T-helper 17 cell (primary cell): ENCODE data around the gene GUCY2D. TPM values are rescaled to one million over a fixed set of nuclear protein-coding genes. Genes with fewer than 3 reads are reported as not detected.
A peak's percentile ranks its signal among the peaks of the same experiment; 100 is the strongest.

Experiments
- ATAC-seq: fragments of 150-1000 bp; cut with Tn5 transposase; 2 replicates; pipeline ENCODE4 v1.10.0; 2021; ENCODE audit warnings: mild to moderate bottlenecking, moderate library complexity
- DNase-seq, 3 donors: peaks; one replicate each; pipeline versions ENCODE4 v3.0.0 to v3.0.0-alpha.2; 2020 to 2021
- H3K9me3 ChIP-seq: one replicate; pipeline ENCODE4 v1.7.0; 2013; ENCODE audit warnings: low read length, mild to moderate bottlenecking; ENCODE audit not compliant: control insufficient read depth, poor library complexity, severe bottlenecking
- H3K27ac Mint-ChIP-seq: one replicate; pipeline ENCODE4 v1.8.0; 2022; ENCODE audit warnings: mild to moderate bottlenecking, moderate library complexity, mixed read lengths
- H3K27me3 Mint-ChIP-seq: one replicate; pipeline ENCODE4 v1.8.0; 2022; ENCODE audit warnings: mixed read lengths
- H3K36me3 Mint-ChIP-seq: one replicate; pipeline ENCODE4 v1.8.0; 2022; ENCODE audit warnings: low read depth, mixed read lengths
- H3K4me1 Mint-ChIP-seq: one replicate; pipeline ENCODE4 v1.8.0; 2022; ENCODE audit warnings: mild to moderate bottlenecking, mixed read lengths
- H3K4me3 Mint-ChIP-seq: one replicate; pipeline ENCODE4 v1.8.0; 2022; ENCODE audit warnings: mild to moderate bottlenecking, moderate library complexity, mixed read lengths
- total RNA-seq, 4 donors: library from RNA in 2 of 4; stranded (reverse) in 2 of 4; gene quantifications; one replicate each; pipeline ENCODE4 v1.2.3 and lab custom pipeline; 2022 to 2026

Gene GUCY2D
- total RNA-seq, 2 donors from 2014 or later: 0.08 TPM; not detected in 1

DNA sequence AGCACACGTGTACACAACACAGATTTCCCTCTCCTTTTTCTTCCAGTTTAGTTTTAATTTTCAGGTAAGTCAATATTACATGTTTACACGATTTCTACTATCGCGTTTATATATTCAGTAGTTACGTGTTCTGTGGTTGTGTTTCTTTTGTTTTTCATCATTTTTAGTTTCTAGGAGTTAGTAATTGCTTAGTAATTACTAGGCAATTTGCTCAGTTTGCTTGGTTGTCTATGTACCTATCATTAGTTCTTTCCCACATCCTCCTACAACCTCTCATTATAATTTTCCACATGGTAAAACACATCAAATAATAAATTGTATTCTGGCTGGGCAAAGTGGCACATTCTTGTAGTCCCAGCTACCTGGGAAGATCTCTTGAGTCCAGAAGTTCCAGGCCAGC, 24.6 kb upstream of the GUCY2D start:
- H3K27ac Mint-ChIP-seq: no peak overlapping the region
- peaks cover 2% of the 10 kb centered on the region for H3K36me3 Mint-ChIP-seq
- DNase-seq: no peak
- H3K4me3 Mint-ChIP-seq: no peak overlapping the region
- H3K4me1 Mint-ChIP-seq: no peaks in the 10 kb centered on the region
- peaks cover 28% of the 10 kb centered on the region for H3K27me3 Mint-ChIP-seq
- H3K9me3 ChIP-seq: no peaks in the 10 kb centered on the region
- no peak for ATAC-seq

DNA sequence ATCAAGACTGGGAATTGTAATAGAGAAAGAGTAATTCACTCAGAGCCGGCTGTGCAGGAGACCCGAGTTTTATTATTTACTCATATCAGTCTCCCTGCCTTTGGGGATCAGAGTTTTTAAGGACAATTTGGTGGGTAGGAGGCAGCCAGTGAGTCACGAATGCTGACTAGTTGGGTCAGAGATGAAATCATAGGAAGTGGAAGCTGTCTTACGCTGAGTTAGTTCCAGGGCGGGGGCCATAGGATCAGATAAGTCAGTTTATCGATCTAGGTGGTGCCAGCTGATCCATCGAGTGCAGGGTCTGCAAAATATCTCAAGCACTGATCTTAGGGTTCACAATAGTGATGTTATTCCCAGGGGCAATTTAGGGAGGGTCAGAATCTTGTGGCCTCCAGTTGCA, 20.2 kb upstream of the GUCY2D start:
- H3K9me3 ChIP-seq: no peaks in the 10 kb centered on the region
- H3K36me3 Mint-ChIP-seq: peaks cover 2% of the 10 kb centered on the region
- ATAC-seq (no peak), DNase-seq (no peak)
- H3K4me1 Mint-ChIP-seq: no peaks in the 10 kb centered on the region
- no peak overlapping the region for H3K27ac Mint-ChIP-seq
- peaks cover 40% of the 10 kb centered on the region for H3K27me3 Mint-ChIP-seq
- H3K4me3 Mint-ChIP-seq: no peak overlapping the region

DNA sequence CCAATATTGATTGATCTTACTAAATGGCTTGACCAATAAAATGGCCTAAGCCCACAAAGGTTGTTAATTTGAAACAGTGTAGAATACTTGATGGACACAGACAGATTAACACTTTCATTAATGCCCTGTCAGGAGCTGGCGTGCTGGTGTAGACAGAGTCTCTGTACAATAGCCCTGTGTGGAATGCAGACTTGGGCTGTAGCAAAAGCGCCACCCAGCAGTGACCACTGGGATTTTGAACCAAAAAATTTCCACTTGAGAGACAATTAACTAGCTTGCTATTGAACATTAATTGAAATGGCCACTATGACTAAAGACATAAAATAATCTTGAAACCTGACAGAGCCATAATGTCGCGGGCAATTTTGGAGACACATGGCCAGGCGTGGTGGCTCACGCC, 19.7 kb upstream of the GUCY2D start:
- Mint-ChIP-seq H3K36me3 (peaks cover 2% of the 10 kb centered on the region), H3K4me1 (no peaks in the 10 kb centered on the region), H3K27ac (no peak overlapping the region), H3K4me3 (no peak overlapping the region), H3K27me3 (peaks cover 41% of the 10 kb centered on the region)
- ATAC-seq: no peak
- no peaks in the 10 kb centered on the region for H3K9me3 ChIP-seq
- DNase-seq: no peak

DNA sequence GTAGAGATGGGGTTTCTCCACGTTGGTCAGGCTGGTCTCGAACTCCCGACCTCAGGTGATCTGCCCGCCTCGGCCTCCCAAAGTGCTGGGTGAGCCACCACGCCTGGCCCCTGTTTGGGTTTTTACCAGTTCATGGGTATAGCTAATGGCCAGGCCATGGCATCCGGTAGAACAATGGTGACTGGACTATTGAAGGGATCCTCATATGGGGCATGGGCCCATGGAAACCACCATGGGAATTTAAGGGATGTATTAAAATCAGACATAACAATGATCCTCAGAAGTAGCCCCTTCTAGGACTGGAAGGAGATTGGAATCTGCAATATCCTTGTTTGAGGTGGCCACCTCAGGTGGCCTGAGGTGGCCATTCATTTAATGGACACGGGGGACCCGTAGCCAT, 17.5 kb upstream of the GUCY2D start:
- Mint-ChIP-seq H3K4me3 (no peak overlapping the region), H3K27ac (no peak overlapping the region), H3K4me1 (peaks cover 8% of the 10 kb centered on the region), H3K27me3 (peaks cover 36% of the 10 kb centered on the region), H3K36me3 (no peaks in the 10 kb centered on the region)
- DNase-seq (no peak), ATAC-seq (no peak)
- no peaks in the 10 kb centered on the region for H3K9me3 ChIP-seq

DNA sequence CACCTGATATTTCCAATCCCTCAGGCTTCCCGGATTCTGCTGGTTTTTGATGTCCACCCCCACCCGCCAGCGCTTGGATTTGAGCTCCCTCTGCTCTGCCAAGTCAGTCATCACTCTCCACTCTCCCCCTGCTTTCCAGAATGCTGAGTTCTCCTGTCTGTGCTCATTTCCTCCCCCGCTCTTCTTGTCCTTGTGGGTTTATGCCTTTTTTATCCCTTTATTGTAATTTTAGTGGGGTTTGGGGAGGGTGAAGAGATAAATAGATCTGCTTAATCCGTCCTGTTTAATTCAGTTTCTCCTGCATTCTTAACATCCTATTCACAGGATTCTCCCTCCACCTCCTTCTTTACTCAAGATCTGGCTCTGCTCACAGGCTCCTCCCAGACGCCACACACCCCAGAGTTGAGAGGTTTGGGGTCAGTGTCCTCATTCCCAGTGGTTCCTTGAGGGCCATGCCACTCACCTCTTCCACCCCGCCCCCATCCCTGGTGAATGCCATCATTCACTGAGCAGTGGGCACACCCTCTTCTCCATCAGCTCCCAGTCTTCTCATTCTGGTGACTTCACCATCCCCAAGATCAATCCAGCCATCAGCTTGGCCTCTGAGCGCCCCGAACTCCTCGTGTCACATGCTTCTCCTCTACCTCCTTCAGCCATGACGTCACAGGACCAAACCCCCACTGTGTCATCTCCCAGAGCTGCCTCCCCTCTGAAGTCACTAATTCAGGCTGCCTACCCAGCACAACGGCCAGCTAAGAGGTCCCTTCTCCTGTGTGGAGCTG, 15.1 kb upstream of the GUCY2D start:
- H3K9me3 ChIP-seq: no peaks in the 10 kb centered on the region
- ATAC-seq (no peak), DNase-seq (no peak)
- H3K4me3 Mint-ChIP-seq: no peak overlapping the region
- H3K36me3 Mint-ChIP-seq: no peaks in the 10 kb centered on the region
- H3K27me3 Mint-ChIP-seq: peaks cover 28% of the 10 kb centered on the region
- no peak overlapping the region for H3K27ac Mint-ChIP-seq
- H3K4me1 Mint-ChIP-seq: peaks cover 18% of the 10 kb centered on the region

DNA sequence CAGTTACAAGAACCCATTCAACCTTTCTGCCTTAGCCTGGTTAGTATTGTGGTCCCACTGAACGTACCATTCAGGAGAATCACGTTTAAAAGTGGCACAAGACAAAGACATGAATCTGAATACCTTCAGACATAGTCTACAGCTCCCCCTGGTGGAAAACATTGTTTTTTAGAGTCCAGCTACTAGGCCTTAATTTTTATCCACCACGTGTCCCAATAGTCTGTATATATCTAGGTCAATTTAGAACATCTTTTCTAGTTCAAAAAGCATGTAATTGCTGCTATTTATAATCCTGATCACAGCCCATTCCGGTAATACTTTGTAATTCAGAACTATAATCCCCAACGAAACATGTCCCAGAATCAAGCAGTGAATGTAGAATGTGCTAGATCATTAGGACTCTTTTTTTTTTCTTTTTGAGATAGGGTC, 13.7 kb upstream of the GUCY2D start:
- H3K27me3 Mint-ChIP-seq: peaks cover 17% of the 10 kb centered on the region
- no peaks in the 10 kb centered on the region for H3K36me3 Mint-ChIP-seq
- peak overlapping the region; percentile 93 for H3K27ac Mint-ChIP-seq
- H3K9me3 ChIP-seq: no peaks in the 10 kb centered on the region
- peak overlapping the region; percentile 86 for H3K4me3 Mint-ChIP-seq
- H3K4me1 Mint-ChIP-seq: peaks cover 20% of the 10 kb centered on the region
- DNase-seq (peak in 1 of 3 donors; percentile 44), ATAC-seq (peak; percentile 52)

DNA sequence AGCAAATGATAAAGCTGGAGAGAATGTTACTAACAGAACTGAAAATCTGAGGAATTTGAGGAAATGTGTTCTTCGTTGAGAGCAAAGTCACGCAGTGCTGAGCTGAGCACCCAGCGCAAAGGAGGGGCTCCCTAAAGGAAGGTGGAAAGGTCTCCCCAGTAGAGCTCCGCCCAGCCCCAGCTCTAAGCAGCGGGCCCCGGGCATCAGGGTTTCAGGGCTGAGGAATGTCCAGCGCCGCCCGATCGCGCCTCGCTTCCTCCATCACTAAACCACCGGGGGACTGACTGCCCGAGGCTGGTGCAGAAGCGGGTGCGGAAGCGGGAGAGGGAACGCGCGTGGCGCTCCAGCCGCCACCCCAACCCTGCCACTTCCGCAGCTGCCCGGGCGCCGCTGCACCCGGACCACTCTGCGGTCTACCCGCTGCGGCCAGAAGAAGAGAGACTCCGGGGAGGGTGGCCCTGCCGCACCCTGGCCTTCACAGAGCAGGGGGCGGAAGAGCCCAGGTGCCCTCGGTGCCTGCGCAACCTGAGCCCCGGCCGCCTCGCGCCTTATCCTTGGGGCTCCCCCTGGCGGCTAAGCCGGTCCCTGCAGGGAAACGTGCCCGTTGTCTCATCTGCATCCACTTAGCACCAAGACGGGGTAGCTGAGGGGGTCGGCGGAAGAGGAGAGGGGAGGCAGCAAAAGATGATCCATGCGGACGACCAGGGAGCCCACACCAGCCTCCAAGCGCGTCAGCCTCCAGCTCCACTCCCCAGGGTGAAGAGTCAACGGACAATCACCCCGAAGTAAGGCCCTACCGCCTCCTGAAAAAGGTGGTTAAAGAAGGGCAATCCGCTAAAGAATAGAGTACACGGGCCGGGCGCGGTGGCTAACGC, 12.4 kb upstream of the GUCY2D start:
- ATAC-seq (peak; percentile 92), DNase-seq (peak; percentile 82 to 97 (median 87))
- Mint-ChIP-seq H3K4me1 (peaks cover 20% of the 10 kb centered on the region), H3K4me3 (peak overlapping the region; percentile 86), H3K36me3 (no peaks in the 10 kb centered on the region), H3K27me3 (peaks cover 13% of the 10 kb centered on the region), H3K27ac (peak overlapping the region; percentile 93)
- no peaks in the 10 kb centered on the region for H3K9me3 ChIP-seq

DNA sequence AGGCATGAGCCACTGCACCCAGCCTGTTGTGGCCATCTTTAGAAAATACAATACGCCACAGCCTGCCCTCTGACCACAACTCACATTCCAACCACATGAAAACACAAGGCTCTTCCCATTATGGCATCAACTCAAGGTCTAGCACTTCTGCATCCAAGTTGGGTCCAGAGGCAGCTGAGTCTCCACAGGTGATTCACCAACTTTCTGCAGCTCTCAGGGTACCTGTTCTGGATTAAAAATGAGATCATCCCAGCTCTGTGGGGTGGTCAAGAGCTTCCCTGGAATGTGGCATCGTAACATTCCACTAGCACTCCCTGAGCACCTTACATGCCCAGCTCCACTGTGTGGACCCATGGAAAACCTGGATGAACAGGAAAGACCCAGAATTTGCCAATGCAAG, 9.9 kb upstream of the GUCY2D start:
- no peak overlapping the region for H3K4me3 Mint-ChIP-seq
- no peaks in the 10 kb centered on the region for H3K9me3 ChIP-seq
- no peak overlapping the region for H3K27ac Mint-ChIP-seq
- no peak for DNase-seq
- no peak for ATAC-seq
- peaks cover 20% of the 10 kb centered on the region for H3K4me1 Mint-ChIP-seq
- H3K27me3 Mint-ChIP-seq: peaks cover 2% of the 10 kb centered on the region
- H3K36me3 Mint-ChIP-seq: no peaks in the 10 kb centered on the region

DNA sequence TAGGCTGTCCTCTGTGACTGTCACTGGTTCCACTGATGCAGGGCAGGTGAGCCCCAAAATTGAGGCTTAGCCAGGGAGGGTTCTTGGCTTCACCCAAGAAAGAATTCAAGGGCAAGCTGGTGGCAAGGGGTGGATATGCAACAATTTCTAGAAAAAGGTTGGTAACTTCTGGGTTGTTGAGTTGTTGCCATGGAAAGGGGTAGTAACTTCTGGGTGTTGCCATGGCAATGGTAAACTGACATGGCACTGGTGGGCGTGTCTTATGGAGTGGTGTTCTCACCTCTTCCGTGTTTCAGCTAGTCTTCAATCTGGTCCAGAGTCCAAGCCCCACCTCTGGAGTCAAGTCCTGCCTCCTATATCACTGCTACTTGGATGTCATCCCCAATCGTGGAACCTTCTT, 9.5 kb upstream of the GUCY2D start:
- no peak overlapping the region for H3K27ac Mint-ChIP-seq
- no peaks in the 10 kb centered on the region for H3K9me3 ChIP-seq
- peak overlapping the region; percentile 2 for H3K4me3 Mint-ChIP-seq
- ATAC-seq (no peak), DNase-seq (no peak)
- H3K36me3 Mint-ChIP-seq: no peaks in the 10 kb centered on the region
- peaks cover 20% of the 10 kb centered on the region for H3K4me1 Mint-ChIP-seq
- no peaks in the 10 kb centered on the region for H3K27me3 Mint-ChIP-seq

DNA sequence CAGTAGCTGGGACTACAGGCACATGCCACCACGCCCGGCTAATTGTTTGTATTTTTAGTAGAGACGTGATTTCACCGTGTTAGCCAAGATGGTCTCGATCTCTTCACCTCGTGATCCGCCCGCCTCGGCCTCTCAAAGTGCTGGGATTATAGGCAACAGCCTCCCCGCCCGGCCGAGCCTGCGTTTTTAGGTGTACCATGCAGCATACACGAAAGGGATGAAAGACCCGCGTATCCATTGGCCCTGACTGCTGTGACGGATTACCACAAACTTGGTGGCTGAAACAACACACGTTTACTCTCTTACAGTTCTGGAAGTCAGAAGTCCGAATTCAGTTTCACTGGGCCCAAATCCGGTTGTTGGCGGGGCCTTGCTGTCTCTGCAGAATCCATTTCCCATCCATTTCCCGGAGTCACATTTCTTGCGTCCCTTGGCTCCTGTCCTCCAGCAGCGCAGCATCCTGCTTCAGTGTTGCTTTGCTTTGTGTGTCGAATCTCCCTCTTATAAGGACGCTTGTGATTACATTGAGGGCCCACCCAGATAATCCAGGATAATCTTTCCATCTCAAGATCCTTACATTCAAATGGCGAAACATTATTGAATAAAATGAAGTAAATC, 8.3 kb upstream of the GUCY2D start:
- DNase-seq (no peak), ATAC-seq (no peak)
- H3K36me3 Mint-ChIP-seq: no peaks in the 10 kb centered on the region
- peaks cover 7% of the 10 kb centered on the region for H3K27me3 Mint-ChIP-seq
- H3K4me1 Mint-ChIP-seq: peaks cover 16% of the 10 kb centered on the region
- no peaks in the 10 kb centered on the region for H3K9me3 ChIP-seq
- no peak overlapping the region for H3K4me3 Mint-ChIP-seq
- no peak overlapping the region for H3K27ac Mint-ChIP-seq

DNA sequence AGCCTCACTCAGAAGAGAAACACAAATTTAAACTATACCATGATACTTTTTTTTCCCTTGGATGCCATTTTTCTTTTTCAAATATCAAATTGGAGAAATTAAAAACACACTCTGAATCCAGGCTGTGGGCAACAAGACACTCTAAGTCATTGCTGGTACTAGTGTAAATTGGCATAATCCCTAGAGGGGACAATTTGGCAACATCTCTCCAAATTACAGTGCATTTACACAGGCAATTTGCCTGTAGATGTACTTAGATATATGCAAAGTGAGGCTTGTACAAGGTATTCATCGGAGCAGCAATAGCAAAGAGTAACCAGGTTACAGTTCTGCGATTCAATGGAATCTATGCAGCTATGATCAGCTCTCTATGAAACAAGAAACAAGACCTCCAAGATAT, 6.7 kb upstream of the GUCY2D start:
- peaks cover 12% of the 10 kb centered on the region for H3K27me3 Mint-ChIP-seq

DNA sequence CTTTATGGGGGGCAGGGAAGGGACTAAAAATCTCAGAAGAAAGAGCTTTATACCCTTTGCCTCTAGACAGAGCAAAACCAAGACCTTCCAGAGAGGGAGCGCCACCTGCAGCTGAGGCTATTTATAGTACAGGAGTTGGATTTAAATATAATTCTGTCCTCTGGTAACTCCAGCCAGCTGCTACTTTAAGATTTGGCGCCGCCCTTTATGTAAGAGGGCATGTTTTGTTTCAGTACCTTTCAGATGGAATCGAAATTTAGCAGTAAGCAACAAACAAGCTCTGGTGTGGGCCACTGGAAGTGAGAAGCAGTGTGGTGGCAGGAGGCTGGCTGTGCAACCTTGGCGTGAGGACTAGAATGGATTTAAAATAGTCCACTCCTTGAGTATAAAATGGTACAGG, 5.2 kb upstream of the GUCY2D start:
- H3K9me3 ChIP-seq: no peaks in the 10 kb centered on the region
- DNase-seq (no peak), ATAC-seq (peak; percentile 60)
- Mint-ChIP-seq H3K27ac (no peak overlapping the region), H3K36me3 (peaks cover 8% of the 10 kb centered on the region), H3K4me3 (no peak overlapping the region), H3K4me1 (peaks cover 6% of the 10 kb centered on the region), H3K27me3 (peaks cover 27% of the 10 kb centered on the region)

More for the DNA sequence above, 6.7 kb upstream of the GUCY2D start:
- Mint-ChIP-seq H3K4me3 (no peak overlapping the region), H3K27ac (no peak overlapping the region), H3K36me3 (no peaks in the 10 kb centered on the region), H3K4me1 (peaks cover 6% of the 10 kb centered on the region)
- DNase-seq (no peak), ATAC-seq (no peak)
- no peaks in the 10 kb centered on the region for H3K9me3 ChIP-seq
